ENCODE measurements around the gene BARD1. TPM values are rescaled to one million over a fixed set of nuclear protein-coding genes. Genes with fewer than 3 reads are reported as not detected.

The BARD1 gene
- total RNA-seq, 1 donor from 2014 or later, result 17.0 TPM

DNA sequence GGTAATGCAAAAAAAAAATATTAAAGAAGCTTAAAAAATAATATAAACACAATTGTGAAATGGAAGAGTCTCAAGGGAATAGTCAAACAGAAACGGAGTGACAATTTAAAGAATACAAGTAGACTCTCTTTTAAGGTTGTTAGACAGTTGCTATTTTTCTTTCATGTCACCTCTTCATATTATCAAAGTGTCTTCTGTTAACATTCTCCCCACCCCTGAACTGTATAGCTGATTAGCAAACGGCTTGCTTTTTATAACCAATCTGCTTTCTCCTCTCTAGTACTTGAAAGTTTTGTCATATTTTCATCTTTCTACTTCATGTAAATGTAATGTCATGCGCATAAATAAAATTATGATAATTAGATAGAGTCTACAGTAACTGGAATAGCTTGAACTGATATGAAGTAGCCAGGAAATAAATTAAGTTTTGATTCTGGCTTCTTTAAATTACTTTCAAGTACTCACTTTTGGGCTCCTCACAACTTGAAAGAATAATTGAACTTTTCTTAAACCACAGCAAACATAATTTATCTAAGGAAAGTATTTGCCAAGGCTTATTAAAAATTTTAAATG is 37.0 kb downstream of the BARD1 start:
- peaks cover 7% of the 10 kb centered on the region for H3K9me3 Mint-ChIP-seq (ENCODE audit: unreplicated experiment)
- peaks cover 7% of the 10 kb centered on the region for H3K4me1 Mint-ChIP-seq (ENCODE audit: unreplicated experiment)
- H3K27me3 Mint-ChIP-seq (ENCODE audit: unreplicated experiment), result no peaks in the 10 kb centered on the region
- no peak overlapping the region for H3K27ac Mint-ChIP-seq (ENCODE audit: unreplicated experiment)
- DNase-seq (ENCODE audit: extremely low spot score, unreplicated experiment), result no peak
- peaks cover 23% of the 10 kb centered on the region for H3K36me3 Mint-ChIP-seq (ENCODE audit: unreplicated experiment)
- no peak overlapping the region for H3K4me3 Mint-ChIP-seq (ENCODE audit: unreplicated experiment)
- TF ChIP-seq, protein P1, sequence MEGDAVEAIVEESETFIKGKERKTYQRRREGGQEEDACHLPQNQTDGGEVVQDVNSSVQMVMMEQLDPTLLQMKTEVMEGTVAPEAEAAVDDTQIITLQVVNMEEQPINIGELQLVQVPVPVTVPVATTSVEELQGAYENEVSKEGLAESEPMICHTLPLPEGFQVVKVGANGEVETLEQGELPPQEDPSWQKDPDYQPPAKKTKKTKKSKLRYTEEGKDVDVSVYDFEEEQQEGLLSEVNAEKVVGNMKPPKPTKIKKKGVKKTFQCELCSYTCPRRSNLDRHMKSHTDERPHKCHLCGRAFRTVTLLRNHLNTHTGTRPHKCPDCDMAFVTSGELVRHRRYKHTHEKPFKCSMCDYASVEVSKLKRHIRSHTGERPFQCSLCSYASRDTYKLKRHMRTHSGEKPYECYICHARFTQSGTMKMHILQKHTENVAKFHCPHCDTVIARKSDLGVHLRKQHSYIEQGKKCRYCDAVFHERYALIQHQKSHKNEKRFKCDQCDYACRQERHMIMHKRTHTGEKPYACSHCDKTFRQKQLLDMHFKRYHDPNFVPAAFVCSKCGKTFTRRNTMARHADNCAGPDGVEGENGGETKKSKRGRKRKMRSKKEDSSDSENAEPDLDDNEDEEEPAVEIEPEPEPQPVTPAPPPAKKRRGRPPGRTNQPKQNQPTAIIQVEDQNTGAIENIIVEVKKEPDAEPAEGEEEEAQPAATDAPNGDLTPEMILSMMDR (IDR thresholded peaks at IDR 0.05), result no peak

DNA sequence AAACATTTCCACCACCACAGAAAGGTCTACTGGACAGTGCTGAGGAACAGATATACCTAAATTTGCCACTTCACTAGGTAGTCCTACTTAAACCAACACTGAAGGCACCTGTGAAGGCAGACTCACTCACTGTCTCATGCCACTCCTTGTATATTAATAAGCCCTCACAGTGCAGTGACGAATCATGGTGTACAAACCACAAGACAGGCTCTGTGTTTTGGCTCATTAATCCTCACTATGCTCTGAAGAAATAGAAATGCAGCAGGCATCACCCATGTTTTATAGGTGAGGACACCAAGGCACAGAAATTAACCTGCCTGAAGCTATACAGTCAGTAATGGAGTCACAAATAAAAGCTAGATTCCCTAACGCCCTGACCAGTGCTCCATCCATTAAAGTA is 44.3 kb downstream of the BARD1 start:
- Mint-ChIP-seq H3K9me3 (ENCODE audit: unreplicated experiment) (no peaks in the 10 kb centered on the region), H3K4me3 (ENCODE audit: unreplicated experiment) (no peak overlapping the region), H3K27ac (ENCODE audit: unreplicated experiment) (no peak overlapping the region), H3K4me1 (ENCODE audit: unreplicated experiment) (no peaks in the 10 kb centered on the region), H3K36me3 (ENCODE audit: unreplicated experiment) (peaks cover 23% of the 10 kb centered on the region), H3K27me3 (ENCODE audit: unreplicated experiment) (no peaks in the 10 kb centered on the region)
- DNase-seq (ENCODE audit: extremely low spot score, unreplicated experiment), result no peak
- TF ChIP-seq, protein P1 (IDR thresholded peaks at IDR 0.05), result no peak

DNA sequence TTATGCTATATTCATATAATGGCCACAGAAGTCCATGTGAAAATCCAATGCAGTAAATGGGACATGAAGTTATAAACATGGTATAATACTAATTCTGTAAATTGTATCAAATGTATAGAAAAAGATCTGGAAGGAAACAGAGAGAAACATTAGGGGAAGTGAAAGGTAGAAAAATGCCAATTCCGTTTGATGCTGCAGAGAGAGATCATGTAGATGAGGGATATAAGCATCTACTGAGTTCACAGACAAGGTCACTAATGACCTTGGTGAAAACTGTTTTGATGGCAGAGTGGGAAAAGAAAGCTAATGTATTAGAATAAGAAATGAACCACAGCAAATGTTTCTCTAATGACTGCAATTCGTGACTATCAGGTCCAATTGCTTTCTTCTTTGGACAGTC is 56.0 kb downstream of the BARD1 start:
- no peak overlapping the region for H3K27ac Mint-ChIP-seq (ENCODE audit: unreplicated experiment)
- H3K27me3 Mint-ChIP-seq (ENCODE audit: unreplicated experiment), result no peaks in the 10 kb centered on the region
- H3K4me3 Mint-ChIP-seq (ENCODE audit: unreplicated experiment), result no peak overlapping the region
- TF ChIP-seq, protein P1 (IDR thresholded peaks at IDR 0.05), result no peak
- peaks cover 27% of the 10 kb centered on the region for H3K36me3 Mint-ChIP-seq (ENCODE audit: unreplicated experiment)
- no peaks in the 10 kb centered on the region for H3K9me3 Mint-ChIP-seq (ENCODE audit: unreplicated experiment)
- H3K4me1 Mint-ChIP-seq (ENCODE audit: unreplicated experiment), result no peaks in the 10 kb centered on the region
- no peak for DNase-seq (ENCODE audit: extremely low spot score, unreplicated experiment)

DNA sequence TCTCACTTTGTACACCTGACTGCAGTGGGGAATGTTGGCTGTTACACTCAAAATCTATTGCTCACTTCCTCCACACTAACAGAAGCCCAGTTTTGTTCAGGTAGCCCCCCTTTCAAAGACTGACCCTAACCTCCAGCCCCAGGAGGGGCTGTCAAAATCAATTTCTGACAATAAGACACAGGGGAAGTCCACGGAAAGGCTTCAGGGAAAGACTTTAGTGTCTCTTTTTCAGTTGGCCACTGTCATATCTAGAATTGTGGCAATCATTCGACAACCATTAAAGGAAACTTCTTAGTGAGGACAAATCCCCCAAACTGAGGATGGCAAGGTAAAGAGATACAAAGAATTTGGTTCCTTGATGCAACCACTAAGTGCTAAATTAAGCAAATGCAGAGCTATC is 59.0 kb downstream of the BARD1 start:
- H3K9me3 Mint-ChIP-seq (ENCODE audit: unreplicated experiment), result no peaks in the 10 kb centered on the region
- no peak overlapping the region for H3K4me3 Mint-ChIP-seq (ENCODE audit: unreplicated experiment)
- no peak overlapping the region for H3K27ac Mint-ChIP-seq (ENCODE audit: unreplicated experiment)
- H3K36me3 Mint-ChIP-seq (ENCODE audit: unreplicated experiment), result peaks cover 26% of the 10 kb centered on the region
- TF ChIP-seq, protein P1 (IDR thresholded peaks at IDR 0.05), result no peak
- H3K4me1 Mint-ChIP-seq (ENCODE audit: unreplicated experiment), result peaks cover 3% of the 10 kb centered on the region
- H3K27me3 Mint-ChIP-seq (ENCODE audit: unreplicated experiment), result no peaks in the 10 kb centered on the region
- DNase-seq (ENCODE audit: extremely low spot score, unreplicated experiment), result no peak

DNA sequence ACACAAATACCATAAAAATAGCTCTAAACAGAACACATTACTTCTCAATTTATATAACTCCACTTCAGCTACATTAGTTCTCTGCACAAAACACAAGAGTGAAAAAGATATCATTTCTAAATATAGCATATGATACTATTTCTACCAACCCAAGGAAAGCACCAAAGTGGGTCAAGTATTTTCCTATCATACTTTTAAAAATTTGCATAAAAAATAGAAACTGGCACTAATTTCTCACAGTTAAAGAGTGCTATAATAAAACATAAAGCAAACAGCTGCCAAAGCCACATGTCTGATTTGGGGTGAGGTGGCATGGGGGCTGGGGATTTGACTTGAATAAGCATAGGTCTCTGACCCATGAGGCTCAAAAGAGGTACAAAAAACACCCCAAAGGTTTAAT is 61.5 kb downstream of the BARD1 start:
- Mint-ChIP-seq H3K4me3 (ENCODE audit: unreplicated experiment) (no peak overlapping the region), H3K36me3 (ENCODE audit: unreplicated experiment) (peaks cover 35% of the 10 kb centered on the region), H3K9me3 (ENCODE audit: unreplicated experiment) (no peaks in the 10 kb centered on the region), H3K4me1 (ENCODE audit: unreplicated experiment) (peaks cover 3% of the 10 kb centered on the region), H3K27me3 (ENCODE audit: unreplicated experiment) (no peaks in the 10 kb centered on the region), H3K27ac (ENCODE audit: unreplicated experiment) (no peak overlapping the region)
- DNase-seq (ENCODE audit: extremely low spot score, unreplicated experiment), result no peak
- TF ChIP-seq, protein P1 (IDR thresholded peaks at IDR 0.05), result no peak
